Activated CD4-positive, alpha-beta T cell treated with anti-CD3 and anti-CD28 coated beads, Interleukin-10, Interleukin-2, amounts not matched to agents 100 ng/mL and 50 ng/mL, durations not matched to agents 16 hours and 8 hours (primary cell): Measurements from ENCODE around the gene ADCY2.

Experiments
- DNase-seq: peaks from one replicate; pipeline ENCODE4 v3.0.0-alpha.2; 2020

ADCY2 gene

DNA sequence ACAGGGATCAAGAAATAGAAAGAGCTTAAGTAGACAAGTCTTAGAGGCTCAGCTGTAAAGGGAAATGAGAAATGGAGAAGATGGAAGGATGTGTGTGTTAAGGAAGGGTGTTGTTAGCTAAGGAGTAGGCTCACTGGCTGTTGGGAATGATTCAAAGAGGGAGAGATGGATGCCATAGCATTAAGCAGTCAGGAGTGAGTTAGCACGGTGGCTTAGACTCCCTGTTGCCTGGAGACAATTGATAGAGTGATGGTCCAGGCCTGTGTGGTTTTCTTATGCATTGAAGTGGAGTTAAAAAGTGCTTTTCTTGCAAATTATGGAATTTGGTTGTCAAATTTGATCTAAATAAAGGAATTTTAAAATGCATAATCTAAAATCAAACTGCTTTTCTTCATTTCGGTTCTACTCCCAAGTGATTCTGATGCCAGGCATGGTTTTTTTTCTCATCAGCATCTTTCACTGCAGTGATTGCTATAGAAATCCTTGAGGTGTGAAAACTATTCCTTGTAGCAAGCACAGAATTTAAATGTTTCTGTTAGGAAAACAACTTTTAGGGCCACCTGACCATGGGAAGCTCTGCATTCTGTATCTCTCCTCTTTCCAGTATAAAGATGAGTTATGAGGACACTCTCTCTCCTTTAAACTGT lies 214.7 kb downstream of the ADCY2 start:
- no peak for DNase-seq

DNA sequence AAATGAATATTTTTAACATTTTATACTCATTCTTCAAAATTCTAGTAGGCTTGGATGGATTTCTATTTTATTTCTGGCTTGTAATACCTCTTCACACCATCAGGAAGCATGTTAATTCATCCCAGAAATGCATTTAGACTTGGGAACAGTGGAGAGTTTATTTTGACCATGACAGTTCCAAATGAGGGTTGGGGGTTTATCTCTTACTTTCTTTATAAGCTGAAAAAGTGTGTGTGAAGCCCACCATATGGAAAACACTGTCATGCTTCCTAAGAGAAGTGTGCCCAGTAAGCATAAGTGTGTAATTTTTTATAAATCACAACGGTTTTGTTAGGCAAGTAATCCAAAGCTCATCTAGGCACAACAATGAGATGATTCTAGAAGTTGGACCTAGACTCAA lies 215.6 kb downstream of the ADCY2 start:
- DNase-seq = no peak

DNA sequence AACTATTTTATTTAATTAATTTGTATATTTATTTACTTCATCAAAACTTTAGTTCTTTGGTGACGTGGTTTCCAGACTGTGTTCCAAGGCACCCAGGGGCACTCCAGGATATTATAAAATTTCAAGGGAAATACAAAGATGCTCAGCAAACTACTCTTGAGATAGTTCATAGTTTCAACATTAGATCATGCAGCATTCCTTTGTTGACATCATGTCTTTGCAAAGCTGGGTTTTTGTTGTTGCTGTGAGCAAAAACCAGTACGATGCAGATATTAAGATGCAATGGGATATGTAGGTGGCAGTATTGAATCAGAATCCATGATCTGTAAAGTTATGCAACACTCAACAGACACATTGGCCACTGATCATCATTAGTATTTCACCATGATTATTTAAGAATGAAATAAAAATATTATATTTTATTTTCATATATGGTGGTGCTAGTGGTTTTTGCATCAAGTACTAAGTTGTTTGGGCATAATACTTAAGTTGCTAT lies 219.7 kb downstream of the ADCY2 start:
- no peak for DNase-seq

DNA sequence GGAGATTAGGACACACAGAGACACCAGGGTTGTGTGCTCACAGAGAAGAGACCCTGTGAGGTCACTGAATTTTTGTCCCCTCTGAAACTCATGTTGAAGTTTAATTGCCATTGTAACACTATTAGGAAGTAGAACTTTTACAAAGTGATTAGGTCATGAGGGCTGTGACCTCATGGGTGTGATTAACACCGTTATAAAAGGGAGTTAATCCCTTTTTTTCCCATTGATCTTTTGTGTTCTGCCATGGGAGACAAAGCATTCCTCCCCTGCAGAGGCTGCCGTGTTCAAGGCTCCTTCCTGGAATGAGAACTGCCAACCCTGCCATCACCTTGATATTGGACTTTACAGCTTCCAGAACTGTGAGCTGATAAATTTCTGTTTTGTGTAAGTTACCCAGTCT lies 221.0 kb downstream of the ADCY2 start:
- DNase-seq = no peak

DNA sequence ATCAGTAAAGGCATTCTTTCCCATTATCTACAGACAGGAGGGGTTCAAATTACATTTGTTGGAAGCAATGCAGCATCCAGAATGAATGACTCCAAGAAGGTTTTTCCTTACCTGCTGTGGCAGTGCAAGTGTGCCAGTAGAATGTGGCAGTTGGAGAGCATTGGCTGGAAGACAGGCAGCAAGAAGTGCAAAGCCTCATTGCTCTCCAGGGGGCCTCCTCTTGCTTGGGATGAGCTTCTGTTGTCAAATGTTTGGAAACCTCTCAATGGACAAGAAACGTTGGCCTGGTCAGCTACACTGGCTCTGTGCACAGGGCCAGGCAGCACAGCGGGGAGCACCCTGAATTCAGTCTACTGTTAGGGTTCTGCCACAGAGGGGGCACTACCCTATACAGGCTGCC lies 226.6 kb downstream of the ADCY2 start:
- no peak for DNase-seq

- DNase-seq = no peak
These were observed 229.8 kb downstream of the ADCY2 start for GRCh38 chr5:7625740-7626139.

DNA sequence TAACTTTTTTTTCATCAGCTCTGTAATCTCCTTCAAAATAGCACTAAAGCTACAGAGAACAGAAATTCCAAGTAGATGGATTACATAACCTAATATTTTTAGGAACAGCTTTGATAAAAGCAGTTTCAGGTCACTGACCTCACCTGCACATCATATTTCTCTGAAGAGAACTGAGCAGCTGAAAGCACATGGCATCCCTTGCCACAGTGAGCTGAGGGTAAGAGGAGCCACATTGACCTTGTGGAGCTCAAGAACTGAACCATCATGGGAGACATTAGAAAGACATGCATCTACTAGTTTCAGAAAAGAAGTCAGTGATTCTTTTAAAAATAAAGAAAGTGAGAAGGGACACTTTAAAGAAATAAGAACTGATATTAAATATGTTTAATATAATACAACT lies 232.3 kb downstream of the ADCY2 start:
- DNase-seq = no peak

GRCh38 chr5:7628820-7629219 lies 232.9 kb downstream of the ADCY2 start:
- no peak for DNase-seq

DNA sequence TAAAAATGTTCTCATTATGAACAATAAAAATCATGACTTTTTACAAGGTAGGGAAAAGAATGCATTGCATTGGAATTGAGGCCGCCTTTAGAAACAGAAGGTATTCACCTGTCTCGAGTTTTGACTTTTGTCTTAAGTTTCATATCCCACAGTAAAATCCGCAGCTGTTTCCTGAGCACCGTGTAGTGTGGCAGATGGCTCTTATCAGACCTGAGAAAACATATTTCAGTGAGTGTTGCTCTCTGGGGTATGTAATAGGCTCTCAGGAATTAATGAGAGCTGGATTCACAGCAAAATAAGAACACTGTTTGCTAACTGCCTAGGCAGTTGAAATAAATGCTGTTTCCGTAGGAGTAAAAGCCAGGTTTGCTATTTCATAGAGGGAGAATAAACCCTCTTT lies 233.6 kb downstream of the ADCY2 start:
- no peak for DNase-seq

- no peak for DNase-seq
These were observed 238.9 kb downstream of the ADCY2 start for GRCh38 chr5:7634837-7635236.

DNA sequence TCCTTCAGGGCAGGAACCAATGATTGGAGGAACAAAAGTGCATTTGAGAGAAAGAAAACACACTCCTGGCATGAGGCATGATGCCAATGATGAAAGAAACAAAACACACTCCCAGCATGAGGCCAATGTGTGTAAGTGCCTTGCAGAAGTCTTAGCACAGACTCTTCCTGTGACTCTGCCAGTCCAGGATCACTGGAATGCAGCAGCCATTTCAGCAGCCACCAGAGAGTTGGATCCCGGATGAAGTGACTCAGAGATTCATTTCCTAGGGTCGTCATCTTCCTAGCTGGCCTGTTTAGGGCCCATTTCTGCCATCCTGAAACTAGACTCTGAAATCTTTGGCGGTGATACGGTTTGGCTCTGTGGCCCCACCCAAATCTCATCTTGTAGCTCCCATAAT lies 242.5 kb downstream of the ADCY2 start:
- DNase-seq = no peak

DNA sequence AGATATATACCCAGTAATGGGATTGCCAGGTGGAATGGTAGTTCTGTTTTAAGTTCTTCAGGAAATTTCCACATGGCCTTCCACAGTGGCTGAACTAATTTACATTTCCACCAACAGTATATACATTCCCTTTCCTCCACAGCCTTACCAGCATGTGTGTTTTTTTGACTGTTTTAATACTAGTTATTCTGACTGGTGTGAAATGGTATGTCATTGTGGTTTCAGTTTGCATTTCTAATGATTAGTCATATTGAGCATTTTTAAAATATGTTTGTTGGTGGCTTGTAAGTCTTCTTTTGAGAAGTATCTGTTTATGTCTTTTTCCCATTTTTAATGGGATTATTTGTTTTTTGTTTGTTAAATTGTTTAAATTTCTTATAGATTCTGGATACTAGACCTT lies 246.1 kb downstream of the ADCY2 start:
- DNase-seq = no peak

DNA sequence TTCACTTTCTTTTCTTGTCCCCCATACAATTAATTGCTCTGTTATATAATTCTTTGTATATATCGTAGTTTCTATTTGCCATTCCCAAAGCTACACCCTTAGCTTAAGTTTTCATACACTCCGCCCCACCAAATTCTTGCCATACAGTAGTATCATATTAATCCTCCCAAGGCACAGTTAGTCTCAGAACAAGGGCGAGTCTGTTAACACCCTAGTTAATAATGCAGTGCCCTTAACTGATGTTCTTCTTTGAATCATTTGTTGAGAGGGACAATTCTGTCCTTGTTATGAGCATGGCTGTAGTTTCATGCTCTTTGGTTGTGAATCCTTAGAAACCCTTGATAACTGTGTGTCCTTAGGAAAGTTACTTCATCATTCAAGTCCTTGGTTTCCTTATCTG lies 248.8 kb downstream of the ADCY2 start:
- no peak for DNase-seq

GRCh38 chr5:7650755-7651154 lies 254.8 kb downstream of the ADCY2 start:
- DNase-seq = no peak

- no peak for DNase-seq
These were observed 257.1 kb downstream of the ADCY2 start for GRCh38 chr5:7653046-7653445.

DNA sequence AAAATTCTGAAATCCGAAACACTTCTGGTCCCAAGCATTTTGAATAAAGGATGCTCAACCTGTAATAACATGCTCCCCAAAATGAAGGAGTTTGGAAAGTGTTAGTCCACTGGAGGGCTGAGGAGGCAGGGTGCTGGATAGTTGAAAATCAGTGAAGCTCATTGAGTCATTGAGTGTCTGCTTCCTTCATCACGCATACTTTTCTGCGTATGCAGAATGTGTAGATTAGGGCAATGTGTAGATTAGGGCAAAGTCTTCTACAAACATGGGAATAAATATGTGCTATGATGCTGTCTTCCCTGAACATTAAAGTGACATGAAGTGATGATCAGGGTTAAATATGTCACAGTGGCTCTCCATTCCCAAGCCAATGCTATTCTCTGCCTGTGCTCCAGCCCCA lies 261.2 kb downstream of the ADCY2 start:
- no peak for DNase-seq

GRCh38 chr5:7659420-7659819 lies 263.5 kb downstream of the ADCY2 start:
- DNase-seq = no peak

DNA sequence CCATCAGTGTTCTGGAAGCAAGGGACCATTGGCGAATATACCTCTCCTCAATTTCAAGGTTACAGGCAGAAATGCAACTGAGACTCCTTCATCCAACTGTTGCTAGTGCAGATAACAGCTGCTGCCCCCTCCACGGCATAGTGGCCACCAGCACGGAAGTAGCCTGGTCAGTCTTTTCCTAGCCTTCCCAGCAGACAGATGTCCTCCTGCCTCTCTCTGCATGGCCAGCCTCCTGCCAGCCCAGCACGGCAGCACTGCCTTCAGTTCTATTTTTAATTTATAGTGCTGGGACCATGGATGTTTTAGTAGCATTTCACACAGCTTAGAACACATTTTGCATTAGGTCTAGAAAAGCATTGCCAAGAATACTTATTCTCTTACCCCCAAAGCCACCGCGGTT lies 266.4 kb downstream of the ADCY2 start:
- no peak for DNase-seq

- no peak for DNase-seq
These were observed 267.9 kb downstream of the ADCY2 start for GRCh38 chr5:7663808-7664207.

GRCh38 chr5:7664208-7664607 lies 268.3 kb downstream of the ADCY2 start:
- no peak for DNase-seq

- DNase-seq = no peak
These were observed 271.4 kb downstream of the ADCY2 start for GRCh38 chr5:7667216-7667767.

- no peak for DNase-seq
These were observed 272.2 kb downstream of the ADCY2 start for GRCh38 chr5:7668161-7668560.

GRCh38 chr5:7668627-7669026 lies 272.7 kb downstream of the ADCY2 start:
- no peak for DNase-seq

GRCh38 chr5:7671381-7671993 lies 275.5 kb downstream of the ADCY2 start:
- no peak for DNase-seq

- DNase-seq = no peak
These were observed 277.7 kb downstream of the ADCY2 start for GRCh38 chr5:7673658-7674057.
